Measurements from ENCODE around the gene GRIK4.

DNA sequence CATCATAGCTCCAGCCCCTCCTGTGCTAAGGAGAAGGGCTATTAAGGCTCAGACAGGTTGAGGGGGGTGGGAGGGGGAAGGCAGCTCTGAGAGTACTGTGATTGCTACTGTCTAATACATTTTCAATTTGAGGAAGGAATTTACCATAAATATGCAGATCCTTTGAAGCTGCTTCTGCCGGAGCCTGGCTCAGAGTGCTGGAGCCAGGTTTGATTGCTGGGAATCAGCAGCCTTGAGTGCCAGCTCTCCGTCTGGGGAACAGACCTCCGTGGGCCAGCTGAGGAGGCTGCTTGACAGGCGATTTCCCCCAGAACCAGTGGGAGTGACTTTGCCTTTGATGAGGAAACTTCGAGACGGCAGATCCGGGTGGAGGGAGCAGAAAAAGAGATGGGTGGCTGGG, 370.6 kb downstream of the GRIK4 start:
- TF ChIP-seq, protein P1, sequence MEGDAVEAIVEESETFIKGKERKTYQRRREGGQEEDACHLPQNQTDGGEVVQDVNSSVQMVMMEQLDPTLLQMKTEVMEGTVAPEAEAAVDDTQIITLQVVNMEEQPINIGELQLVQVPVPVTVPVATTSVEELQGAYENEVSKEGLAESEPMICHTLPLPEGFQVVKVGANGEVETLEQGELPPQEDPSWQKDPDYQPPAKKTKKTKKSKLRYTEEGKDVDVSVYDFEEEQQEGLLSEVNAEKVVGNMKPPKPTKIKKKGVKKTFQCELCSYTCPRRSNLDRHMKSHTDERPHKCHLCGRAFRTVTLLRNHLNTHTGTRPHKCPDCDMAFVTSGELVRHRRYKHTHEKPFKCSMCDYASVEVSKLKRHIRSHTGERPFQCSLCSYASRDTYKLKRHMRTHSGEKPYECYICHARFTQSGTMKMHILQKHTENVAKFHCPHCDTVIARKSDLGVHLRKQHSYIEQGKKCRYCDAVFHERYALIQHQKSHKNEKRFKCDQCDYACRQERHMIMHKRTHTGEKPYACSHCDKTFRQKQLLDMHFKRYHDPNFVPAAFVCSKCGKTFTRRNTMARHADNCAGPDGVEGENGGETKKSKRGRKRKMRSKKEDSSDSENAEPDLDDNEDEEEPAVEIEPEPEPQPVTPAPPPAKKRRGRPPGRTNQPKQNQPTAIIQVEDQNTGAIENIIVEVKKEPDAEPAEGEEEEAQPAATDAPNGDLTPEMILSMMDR (IDR thresholded peaks at IDR 0.05; ENCODE audit: insufficient read depth, low read depth, low read length), result no peak
- TF ChIP-seq EZH2 (IDR thresholded peaks at IDR 0.05; ENCODE audit: insufficient read depth, low read length), result no peak
